Lower lobe of right lung (tissue), 2 donors: ENCODE data around the gene SQOR. TPM values are rescaled to one million over a fixed set of nuclear protein-coding genes. Genes with fewer than 3 reads are reported as not detected.

Source experiments
- ATAC-seq, 2 donors: fragments of 200-7000 bp; cut with Tn5 transposase; one replicate each; pipeline ENCODE4 v1.9.1; 2020 to 2022; ENCODE audit warnings: mild to moderate bottlenecking in 2 of 2, moderate library complexity in 2 of 2
- DNase-seq: peaks from one replicate; pipeline ENCODE4 v3.0.0-alpha.2; 2020
- H3K27ac ChIP-seq: fragments of 200-600 bp; one replicate; pipeline ENCODE4 v1.8.0; 2022
- H3K27me3 ChIP-seq: fragments of 200-600 bp; one replicate; pipeline ENCODE4 v1.8.0; 2022; ENCODE audit warnings: low read depth
- H3K36me3 ChIP-seq: fragments of 200-600 bp; one replicate; pipeline ENCODE4 v1.8.0; 2022; ENCODE audit warnings: mild to moderate bottlenecking
- H3K4me1 ChIP-seq: fragments of 200-600 bp; one replicate; pipeline ENCODE4 v1.8.0; 2022
- H3K4me3 ChIP-seq: fragments of 200-600 bp; one replicate; pipeline ENCODE4 v1.8.0; 2022; ENCODE audit warnings: mild to moderate bottlenecking
- H3K9me3 ChIP-seq: fragments of 200-600 bp; one replicate; pipeline ENCODE4 v1.8.0; 2022
- CTCF ChIP-seq: fragments of 200-600 bp; IDR thresholded peaks from one replicate; pipeline ENCODE4 v1.8.0; 2022; ENCODE audit warnings: antibody characterized with exemption, mild to moderate bottlenecking
- intact Hi-C: fragments of 100-400 bp; cut with DNase I; formaldehyde crosslinking; loops from one replicate; pipeline ENCODE4 v1.11.0; 2022
- total RNA-seq: library from RNA; stranded (reverse); fragmentation: NEBNext Ultra II Directional; extraction: Animal tissue kit (Norgen Biotek cat#: 25700); gene quantifications from one replicate; pipeline ENCODE4 v1.2.1, GENCODE V29; 2021
- donor health status: DM: no; HTN: yes; CAD: no; lungs with severe emphysema.

The SQOR gene
- total RNA-seq, 1 donor from 2014 or later, result 97.1 TPM

- H3K36me3 ChIP-seq, result peaks cover 63% of the 10 kb centered on the region
- no peak for TF ChIP-seq CTCF
- H3K27me3 ChIP-seq, result no peaks in the 10 kb centered on the region
- intact Hi-C loops, result no loop called here
- no peak for ATAC-seq
- no peak overlapping the region for H3K4me3 ChIP-seq
- peaks cover 24% of the 10 kb centered on the region for H3K4me1 ChIP-seq
- no peaks in the 10 kb centered on the region for H3K9me3 ChIP-seq
- no peak for DNase-seq
- no peak overlapping the region for H3K27ac ChIP-seq
Measured at GRCh38 chr15:45664451-45664850, 29.6 kb downstream of the SQOR start.

- intact Hi-C loops, result no loop called here
- no peak for TF ChIP-seq CTCF
- H3K36me3 ChIP-seq, result peaks cover 66% of the 10 kb centered on the region
Measured at GRCh38 chr15:45665261-45665660, 30.4 kb downstream of the SQOR start.

GRCh38 chr15:45666119-45666875 is 31.5 kb downstream of the SQOR start:
- no peak for TF ChIP-seq CTCF
- ATAC-seq, result no peak
- peaks cover 74% of the 10 kb centered on the region for H3K36me3 ChIP-seq

More at GRCh38 chr15:45665261-45665660, 30.4 kb downstream of the SQOR start:
- Histone ChIP-seq H3K4me1 (peaks cover 20% of the 10 kb centered on the region), H3K9me3 (no peaks in the 10 kb centered on the region), H3K27ac (no peak overlapping the region), H3K27me3 (no peaks in the 10 kb centered on the region), H3K4me3 (no peak overlapping the region)
- ATAC-seq, result no peak
- DNase-seq, result no peak

GRCh38 chr15:45667002-45667401 is 32.2 kb downstream of the SQOR start:
- intact Hi-C loops, result no loop called here
- Histone ChIP-seq H3K27me3 (no peaks in the 10 kb centered on the region), H3K4me3 (no peak overlapping the region), H3K4me1 (peaks cover 13% of the 10 kb centered on the region), H3K27ac (no peak overlapping the region), H3K36me3 (peaks cover 74% of the 10 kb centered on the region), H3K9me3 (no peaks in the 10 kb centered on the region)
- DNase-seq (no peak), ATAC-seq (peak in 1 of 2 donors; percentile 36)
- no peak for TF ChIP-seq CTCF

More at GRCh38 chr15:45666119-45666875, 31.5 kb downstream of the SQOR start:
- DNase-seq, result no peak
- intact Hi-C loops, result no loop called here
- Histone ChIP-seq H3K27me3 (no peaks in the 10 kb centered on the region), H3K4me3 (no peak overlapping the region), H3K9me3 (no peaks in the 10 kb centered on the region), H3K27ac (no peak overlapping the region), H3K4me1 (peaks cover 13% of the 10 kb centered on the region)

- Histone ChIP-seq H3K27ac (no peak overlapping the region), H3K36me3 (peaks cover 74% of the 10 kb centered on the region)
- ATAC-seq, result peak; percentile 71 to 80
Measured at GRCh38 chr15:45668386-45668785, 33.6 kb downstream of the SQOR start.

More at GRCh38 chr15:45668386-45668785, 33.6 kb downstream of the SQOR start:
- Histone ChIP-seq H3K27me3 (no peaks in the 10 kb centered on the region), H3K4me1 (peaks cover 13% of the 10 kb centered on the region), H3K9me3 (no peaks in the 10 kb centered on the region), H3K4me3 (no peak overlapping the region)
- DNase-seq, result peak; percentile 59
- intact Hi-C loops, result no loop called here
- no peak for TF ChIP-seq CTCF
